ENCODE results near the gene STRN. TPM values are rescaled to one million over a fixed set of nuclear protein-coding genes. Genes with fewer than 3 reads are reported as not detected.
"Not testable (repeated sequence)": the region's sequence is repeated elsewhere in the genome, so short reads cannot be mapped to it uniquely, and the experiment has no call there.

Gene STRN
- total and polyA plus RNA-seq, 10 of the 15 experiments (the other 5 are each of a cell fraction or from before 2014, with no cell fraction given) = 1.00 to 19.2 (median 9.1) TPM

GRCh38 chr2:36889795-36890194 lies 76.5 kb downstream of the STRN start:
- FAIRE-seq = no peak
- BruUV-seq (replicated peaks) = no TSS peak
- CTCF ChIA-PET = no interaction called here

GRCh38 chr2:36887095-36887494 lies 79.2 kb downstream of the STRN start:
- in situ Hi-C loops (cut with MboI); intact Hi-C loops (cut with micrococcal nuclease; ENCODE audit: unreplicated experiment); ATAC-seq; H2AFZ ChIP-seq (ENCODE audit: control insufficient read depth, low read depth, low read length); RAD21 ChIA-PET (ENCODE audit: unreplicated experiment); SMC1A ChIA-PET (ENCODE audit: uncharacterized antibody, unreplicated experiment); H3K79me2 ChIP-seq (ENCODE audit: control insufficient read depth, insufficient read depth, low read length); H4K20me1 ChIP-seq (ENCODE audit: control insufficient read depth, insufficient read depth); H3K4me1 ChIP-seq (ENCODE audit: control insufficient read depth, insufficient read depth, low read length); H3K27ac ChIP-seq (ENCODE audit: control insufficient read depth, insufficient read depth); DNase-seq (ENCODE audit: low read depth, low spot score); POLR2A ChIA-PET; H3K9me3 ChIP-seq (replicated peaks; ENCODE audit: control insufficient read depth, insufficient read depth, low read length); H3K4me3 ChIP-seq; FAIRE-seq; CTCF ChIA-PET; BruUV-seq (replicated peaks); H3K27me3 ChIP-seq (replicated peaks in 1 of 2; ENCODE audit: control insufficient read depth in 2 of 2, insufficient read depth in 2 of 2, low read length in 1 of 2); H3K4me2 ChIP-seq (ENCODE audit: control insufficient read depth, insufficient read depth); H3K9ac ChIP-seq (ENCODE audit: control insufficient read depth, insufficient read depth, low read length): not testable (repeated sequence)
- 98% methylated on average over 9 of the region's 9 CpGs for WGBS (ENCODE audit: insufficient coverage, insufficient replicate concordance, low lambda C conversion rate, missing lambda C conversion rate)
- peaks cover under 1 to 12% of the 10 kb centered on the region in 2 experiments; a peak in 3 of 4 replicates for H3K36me3 ChIP-seq (ENCODE audit: control insufficient read depth in 2 of 2, insufficient read depth in 2 of 2, low read length in 1 of 2)

More at GRCh38 chr2:36889795-36890194, 76.5 kb downstream of the STRN start:
- SMC1A ChIA-PET (ENCODE audit: uncharacterized antibody, unreplicated experiment) = no interaction called here
- H3K9ac ChIP-seq (ENCODE audit: control insufficient read depth, insufficient read depth, low read length) = no peak overlapping the region
- no peak overlapping the region for H3K4me3 ChIP-seq
- TF ChIP-seq ZBED1 (IDR thresholded peaks at IDR 0.05; ENCODE audit: borderline replicate concordance) (no peak), BCL3 (IDR thresholded peaks at IDR 0.05; ENCODE audit: borderline replicate concordance, insufficient read depth, low read depth, low read length, poor library complexity, severe bottlenecking) (no peak), MEF2A (IDR thresholded peaks at IDR 0.05; ENCODE audit: insufficient read depth, low read depth, low read length) (no peak), RUNX3 (IDR thresholded peaks at IDR 0.05; ENCODE audit: low read length) (no peak), ZNF24 (IDR thresholded peaks at IDR 0.05) (no peak), ASH2L (IDR thresholded peaks at IDR 0.05; ENCODE audit: borderline replicate concordance, low read depth) (no peak), ATF7 (IDR thresholded peaks at IDR 0.05; ENCODE audit: low read depth) (no peak)
- no peak overlapping the region for H3K4me2 ChIP-seq (ENCODE audit: control insufficient read depth, insufficient read depth)
- H3K27me3 ChIP-seq (replicated peaks in 1 of 2; ENCODE audit: control insufficient read depth in 2 of 2, insufficient read depth in 2 of 2, low read length in 1 of 2) = no peaks in the 10 kb centered on the region
- peaks cover 1 to 4% of the 10 kb centered on the region in 2 experiments; a peak in 3 of 4 replicates for H3K36me3 ChIP-seq (ENCODE audit: control insufficient read depth in 2 of 2, insufficient read depth in 2 of 2, low read length in 1 of 2)
- ATAC-seq (no peak), DNase-seq (ENCODE audit: low read depth, low spot score) (no peak)
- H3K27ac ChIP-seq (ENCODE audit: control insufficient read depth, insufficient read depth) = no peak overlapping the region
- RAD21 ChIA-PET (ENCODE audit: unreplicated experiment) = no interaction called here
- in situ Hi-C loops (cut with MboI) (no loop called here), intact Hi-C loops (cut with micrococcal nuclease; ENCODE audit: unreplicated experiment) (no loop called here)
- no peaks in the 10 kb centered on the region for H3K9me3 ChIP-seq (replicated peaks; ENCODE audit: control insufficient read depth, insufficient read depth, low read length)
- POLR2A ChIA-PET = interaction anchor here (0.6 kb wide), 1 partner anchor 292 kb away, joined by 3 read pairs; no protein-coding TSS in a partner anchor
- H3K79me2 ChIP-seq (ENCODE audit: control insufficient read depth, insufficient read depth, low read length) = no peaks in the 10 kb centered on the region
- H3K4me1 ChIP-seq (ENCODE audit: control insufficient read depth, insufficient read depth, low read length) = no peaks in the 10 kb centered on the region
- H2AFZ ChIP-seq (ENCODE audit: control insufficient read depth, low read depth, low read length) = no peak overlapping the region
- no peaks in the 10 kb centered on the region for H4K20me1 ChIP-seq (ENCODE audit: control insufficient read depth, insufficient read depth)
- WGBS (ENCODE audit: insufficient coverage, insufficient replicate concordance, low lambda C conversion rate, missing lambda C conversion rate) = 92% methylated on average over 4 of the region's 4 CpGs

All from GM12878 (cell line).